HG02623 (cell line): ENCODE results near the gene EEF1A2.

Source experiments
- ATAC-seq: cut with Tn5 transposase; IDR thresholded peaks from one replicate; pipeline ENCODE4 v1.9.1; 2021; ENCODE audit warnings: moderate library complexity; ENCODE audit not compliant: unreplicated experiment

The EEF1A2 gene

DNA sequence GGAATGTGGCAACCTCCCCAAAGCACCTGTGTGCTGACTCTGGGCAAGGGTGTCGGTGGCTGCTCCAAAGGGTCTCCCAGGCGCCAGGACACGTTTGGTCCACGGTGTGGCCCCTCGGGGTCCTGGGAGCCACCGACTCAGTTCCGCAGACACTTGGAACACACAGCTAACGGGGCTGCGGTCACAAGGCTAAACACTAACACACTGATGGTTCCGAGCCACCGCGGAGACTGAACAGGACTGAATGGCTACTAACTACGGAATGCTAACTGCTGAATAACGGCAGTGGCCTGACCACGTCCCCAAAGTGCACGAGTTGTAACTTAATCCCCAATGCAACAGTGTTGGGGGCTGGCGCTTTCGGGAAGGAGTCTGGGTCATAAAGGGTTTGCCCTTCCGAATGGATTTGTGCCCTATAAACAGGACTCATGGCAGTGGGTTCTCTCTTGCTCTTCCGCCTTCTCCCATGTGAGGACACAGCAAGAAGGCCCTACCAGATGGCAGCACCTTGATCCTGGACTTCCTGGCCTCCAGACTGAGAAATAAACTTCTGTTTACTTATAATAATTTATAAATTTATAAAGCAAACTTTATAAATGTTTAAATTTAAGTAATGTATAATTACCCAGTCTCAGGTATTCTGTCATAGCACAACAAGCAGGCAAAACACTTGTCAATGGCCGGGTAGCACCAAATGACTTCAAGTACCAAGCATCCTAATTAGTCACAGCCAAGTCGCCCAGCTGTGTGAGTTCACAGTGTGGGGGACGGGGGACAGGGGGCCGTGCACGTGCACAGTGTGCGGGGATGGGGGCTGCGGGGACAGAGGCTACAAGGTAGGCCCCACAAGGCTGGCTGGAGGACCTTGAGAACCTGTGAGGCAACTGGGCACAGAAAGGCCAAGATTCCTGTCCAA, 2.3 kb upstream of the EEF1A2 start:
- ATAC-seq, result no peak

DNA sequence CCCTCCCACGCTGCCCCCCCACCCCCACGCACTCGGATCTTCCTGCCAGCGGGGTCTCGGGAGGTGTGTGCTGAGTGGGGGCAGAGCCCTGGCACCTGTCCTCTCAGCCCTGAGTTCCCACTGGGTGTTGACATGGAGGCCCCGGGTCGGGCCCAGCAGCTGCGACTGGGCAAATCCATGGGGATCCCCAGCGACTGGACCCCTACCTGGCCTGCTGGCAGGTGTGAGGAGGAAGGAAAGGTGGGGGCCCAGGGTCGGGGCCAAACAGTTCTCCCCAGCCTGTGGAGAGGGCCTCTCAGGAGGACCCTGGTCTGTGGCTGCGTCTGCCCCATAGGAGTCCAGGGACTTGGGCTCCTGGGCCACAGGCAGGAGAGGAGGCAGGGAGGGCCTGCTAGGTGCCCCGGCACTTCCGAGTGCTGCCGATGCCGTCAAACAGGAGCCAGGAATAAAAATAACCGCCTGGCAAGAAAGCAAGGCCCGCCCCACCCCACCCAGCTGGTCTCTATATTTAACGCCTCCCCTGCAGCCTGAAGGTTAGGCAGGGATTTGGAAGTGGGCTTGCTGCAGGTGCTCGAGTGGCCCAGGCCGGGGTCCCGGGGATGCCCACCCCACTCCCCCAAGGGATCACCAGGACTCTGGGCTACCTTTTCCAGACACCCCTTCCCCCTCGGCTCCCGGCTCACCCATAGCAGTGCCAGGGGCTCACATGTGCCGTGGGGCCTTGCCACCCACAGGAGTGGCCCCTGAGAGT, 1.4 kb upstream of the EEF1A2 start:
- no peak for ATAC-seq

DNA sequence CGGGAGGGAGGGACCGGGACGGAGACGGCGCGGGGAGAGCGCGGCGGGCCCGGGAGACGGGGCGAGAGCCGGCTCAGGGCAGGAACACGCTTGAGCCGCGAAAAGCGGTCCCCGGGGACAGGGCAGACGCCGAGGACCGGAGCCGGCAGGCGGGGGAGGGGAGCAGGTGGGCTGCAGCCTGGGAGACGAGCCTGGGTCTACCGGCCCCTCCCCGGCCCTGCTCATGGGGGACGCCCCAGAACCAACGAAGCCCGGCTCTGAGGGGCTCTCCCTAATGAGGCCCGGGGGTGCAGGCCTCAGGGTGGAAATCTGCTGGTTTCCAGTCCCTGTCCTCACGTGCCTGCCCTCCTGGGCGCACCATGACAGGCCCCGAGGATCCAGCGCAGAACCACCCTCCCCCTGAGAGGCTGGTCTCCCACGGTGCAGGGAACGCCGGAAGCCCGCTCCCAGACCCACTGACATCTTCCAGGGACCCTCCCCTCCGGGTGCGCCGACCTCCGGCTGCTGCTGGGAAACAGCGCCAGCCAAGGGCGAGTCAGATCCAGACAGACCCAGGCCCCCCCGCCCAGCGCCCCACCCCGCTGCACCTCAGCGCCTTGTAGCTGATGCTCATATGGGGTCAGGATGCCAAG, 571 bp upstream of the EEF1A2 start:
- ATAC-seq, result no peak

DNA sequence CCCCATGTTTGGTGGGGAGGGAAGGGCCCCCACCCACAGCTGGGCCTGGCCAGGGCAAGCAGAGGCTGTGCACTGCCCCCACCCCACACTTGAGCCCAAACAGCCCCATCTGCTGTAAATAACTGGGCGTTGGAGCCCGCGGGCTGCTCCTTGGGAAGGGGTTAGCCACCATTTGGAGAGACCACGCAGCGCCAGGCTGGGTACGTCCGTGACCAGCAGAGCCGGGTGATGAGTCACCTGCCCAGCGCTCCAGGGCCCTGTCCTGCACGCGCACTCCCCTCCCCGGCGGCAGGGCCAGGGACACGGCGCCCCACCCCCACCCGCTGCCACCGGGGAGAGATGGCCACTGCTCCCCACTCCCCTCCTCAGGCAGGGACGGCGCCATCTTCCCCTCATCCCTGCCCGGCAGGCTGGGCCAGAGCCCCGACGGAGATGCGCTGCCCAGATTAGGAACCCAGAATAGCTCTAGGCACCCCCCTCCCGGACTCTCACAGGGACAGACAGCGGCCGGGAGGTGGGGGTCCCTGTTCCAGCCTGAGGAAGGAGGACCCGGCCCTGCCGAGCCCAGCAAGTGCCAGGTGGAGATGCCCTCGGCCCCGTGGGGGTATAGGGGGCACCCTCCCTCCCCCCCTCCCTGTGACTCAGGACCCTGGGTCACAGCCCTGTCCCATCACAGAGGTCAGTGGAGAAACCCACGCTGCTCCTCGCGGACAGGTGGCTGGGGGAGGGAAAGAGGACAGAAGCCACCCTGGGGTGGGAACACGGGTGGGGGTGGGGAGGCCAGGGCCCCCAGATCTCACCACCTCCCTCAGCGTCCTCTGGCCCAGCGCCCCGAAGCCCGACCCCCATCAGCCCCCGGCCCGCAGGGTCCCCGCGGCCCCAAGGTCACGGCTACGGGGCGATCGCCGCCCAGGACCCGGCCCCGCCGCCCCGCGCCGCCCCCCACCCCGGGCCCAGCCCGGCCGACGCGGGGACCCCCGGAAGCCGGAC, 642 bp downstream of the EEF1A2 start:
- no peak for ATAC-seq

DNA sequence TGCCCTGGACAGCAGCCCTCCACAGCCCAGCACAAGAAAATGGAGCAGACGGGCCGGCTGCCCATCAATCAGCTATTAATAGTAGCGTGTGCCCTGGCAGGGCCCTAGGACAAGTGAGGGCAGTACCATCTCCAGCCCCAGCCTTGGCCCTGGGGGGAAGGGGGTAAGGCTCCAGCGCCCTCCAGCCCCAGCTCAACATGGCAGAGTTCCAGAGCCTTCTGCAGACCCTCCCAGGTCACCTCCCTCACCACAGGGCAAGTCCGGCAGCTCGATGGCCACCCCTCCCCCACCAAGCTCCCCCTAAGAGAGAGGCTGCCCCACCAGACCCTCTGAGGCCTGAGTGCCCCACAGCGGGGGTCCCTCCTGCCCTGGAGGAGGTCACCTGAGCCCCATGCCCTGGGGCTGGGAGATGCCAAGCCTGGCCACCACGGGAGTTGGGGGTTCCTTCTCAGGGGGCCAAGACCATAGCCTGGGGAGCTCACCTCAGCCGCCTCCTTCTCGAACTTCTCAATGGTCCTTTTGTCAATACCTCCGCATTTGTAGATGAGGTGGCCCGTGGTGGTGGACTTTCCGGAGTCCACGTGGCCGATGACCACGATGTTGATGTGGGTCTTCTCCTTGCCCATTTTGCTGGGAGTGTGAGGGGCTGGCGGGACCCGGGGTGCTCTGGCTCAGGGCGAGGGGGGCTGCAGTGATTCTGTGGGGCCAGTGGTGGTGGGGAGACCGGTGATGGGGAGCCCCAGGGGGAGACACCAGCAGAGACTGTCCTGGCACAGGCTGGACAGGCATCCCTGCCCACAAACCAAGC, 1.5 kb downstream of the EEF1A2 start:
- ATAC-seq, result no peak

DNA sequence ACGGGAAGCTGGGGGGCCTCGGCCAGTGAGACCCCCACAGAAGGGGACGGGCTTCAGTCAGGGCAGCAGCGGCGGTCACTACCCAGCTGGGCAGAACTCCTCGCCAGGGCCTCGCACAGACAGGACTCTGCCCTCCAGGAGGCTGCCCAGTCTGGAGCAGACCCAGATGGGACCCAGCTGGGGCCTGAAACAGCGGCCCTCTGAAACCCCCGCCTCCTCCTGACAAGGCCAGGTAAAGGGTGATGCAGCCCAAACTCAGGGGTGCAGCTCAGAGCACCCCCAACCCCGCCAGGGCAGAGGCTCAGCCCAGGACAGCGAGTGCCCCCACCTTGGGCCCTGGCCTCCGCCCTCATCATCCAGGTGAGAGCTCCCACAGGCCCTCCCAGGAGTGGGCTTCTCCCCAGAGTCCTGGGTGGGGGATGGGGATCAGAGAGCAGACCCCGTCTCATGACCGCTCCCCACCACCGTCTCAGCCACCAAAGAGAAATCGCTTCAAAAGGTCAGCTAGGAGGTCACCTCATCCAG, 2.2 kb downstream of the EEF1A2 start:
- ATAC-seq, result no peak

DNA sequence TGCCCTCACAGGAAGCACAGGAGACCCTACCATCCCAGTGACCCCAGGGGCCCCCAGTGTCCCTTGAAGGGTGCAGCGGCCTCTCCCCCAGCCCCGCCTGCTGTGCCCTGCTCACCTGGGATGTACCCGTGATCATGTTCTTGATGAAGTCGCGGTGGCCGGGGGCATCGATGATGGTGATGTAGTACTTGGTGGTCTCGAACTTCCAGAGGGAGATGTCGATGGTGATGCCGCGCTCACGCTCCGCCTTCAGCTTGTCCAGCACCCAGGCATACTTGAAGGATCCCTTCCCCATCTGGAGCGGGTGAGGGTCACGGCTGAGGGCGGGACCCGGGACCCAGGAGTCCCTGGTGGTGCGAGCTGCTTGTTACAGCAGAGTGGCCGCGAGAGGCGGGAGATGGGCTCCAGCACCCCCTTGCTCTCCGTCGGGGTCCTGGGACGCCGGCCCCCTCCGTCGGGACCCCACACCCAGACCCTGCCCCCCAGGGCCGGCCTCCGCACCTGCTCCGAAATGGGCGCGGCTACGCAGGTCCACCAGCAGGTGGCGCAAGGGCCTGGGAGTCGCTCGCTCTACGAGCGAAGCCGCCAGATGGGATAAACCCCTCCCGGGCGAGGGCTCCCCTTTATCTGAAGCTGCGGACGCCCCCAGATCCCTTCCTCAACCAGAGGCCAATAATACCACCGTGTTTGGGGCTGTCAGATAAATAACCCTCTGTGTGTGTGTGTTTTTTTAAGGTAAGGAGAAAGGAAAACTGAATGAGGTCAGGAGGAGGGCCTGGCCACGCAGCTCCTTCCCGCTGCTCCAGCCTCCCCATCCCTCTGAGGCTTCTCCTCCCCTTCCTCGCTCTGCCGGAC, 2.9 kb downstream of the EEF1A2 start:
- no peak for ATAC-seq

DNA sequence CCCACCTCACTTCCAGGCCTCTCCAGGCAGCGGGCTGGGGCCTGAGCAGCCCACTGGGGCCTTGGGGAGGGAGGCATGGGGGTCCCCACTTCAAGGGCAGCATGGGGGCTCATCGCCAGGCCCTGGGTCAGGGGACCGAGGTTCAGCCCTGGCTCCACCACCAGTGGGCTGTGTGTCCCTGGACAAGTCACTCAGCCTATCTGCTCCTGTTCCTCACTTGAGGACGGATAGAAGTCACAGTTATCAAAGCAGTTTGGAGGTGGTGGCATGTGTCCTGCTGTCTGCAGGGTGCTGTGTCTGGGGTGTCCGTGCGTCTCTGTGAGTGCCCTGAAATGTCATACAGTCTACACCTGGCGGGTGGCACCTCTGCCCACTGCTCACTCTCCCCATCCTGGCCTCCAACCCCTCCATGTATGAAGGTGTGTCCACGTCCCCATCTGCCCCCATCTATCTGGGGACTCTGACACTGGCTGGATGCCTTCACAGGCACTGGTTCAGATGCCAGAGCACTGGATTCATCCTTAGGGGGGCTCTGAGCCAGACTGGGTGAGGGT, 3.6 kb downstream of the EEF1A2 start:
- no peak for ATAC-seq

DNA sequence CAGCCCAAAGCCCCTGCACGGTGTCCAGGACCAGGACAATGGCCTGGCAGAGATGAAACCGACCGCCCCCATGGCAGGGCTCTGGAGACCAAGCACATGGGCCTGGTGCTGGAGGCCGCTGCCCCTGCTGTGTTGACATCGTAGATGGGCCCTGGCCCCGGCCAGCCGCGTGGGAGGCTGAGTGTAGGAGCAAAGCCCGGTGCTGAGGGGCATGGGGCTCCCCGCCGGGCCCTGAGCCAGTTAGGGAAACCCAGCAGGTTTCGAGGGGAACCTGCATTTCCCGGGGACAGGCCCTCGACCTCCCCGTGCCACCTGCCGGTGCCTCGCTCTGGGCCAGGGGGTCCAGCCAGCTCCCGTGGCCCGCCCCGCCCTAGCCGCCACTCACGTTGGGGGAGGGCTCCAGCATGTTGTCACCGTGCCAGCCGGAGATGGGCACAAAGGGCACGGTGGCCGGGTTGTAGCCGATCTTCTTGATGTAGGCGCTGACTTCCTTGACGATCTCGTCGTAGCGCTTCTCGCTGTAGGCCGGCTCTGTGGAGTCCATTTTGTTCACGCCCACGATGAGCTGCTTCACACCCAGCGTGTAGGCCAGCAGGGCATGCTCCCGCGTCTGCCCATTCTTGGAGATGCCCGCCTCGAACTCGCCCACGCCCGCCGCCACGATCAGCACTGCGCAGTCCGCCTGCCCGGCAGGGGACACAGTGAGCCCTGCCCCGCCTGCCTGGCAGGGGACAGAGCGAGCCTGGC, 4.3 kb downstream of the EEF1A2 start:
- no peak for ATAC-seq

DNA sequence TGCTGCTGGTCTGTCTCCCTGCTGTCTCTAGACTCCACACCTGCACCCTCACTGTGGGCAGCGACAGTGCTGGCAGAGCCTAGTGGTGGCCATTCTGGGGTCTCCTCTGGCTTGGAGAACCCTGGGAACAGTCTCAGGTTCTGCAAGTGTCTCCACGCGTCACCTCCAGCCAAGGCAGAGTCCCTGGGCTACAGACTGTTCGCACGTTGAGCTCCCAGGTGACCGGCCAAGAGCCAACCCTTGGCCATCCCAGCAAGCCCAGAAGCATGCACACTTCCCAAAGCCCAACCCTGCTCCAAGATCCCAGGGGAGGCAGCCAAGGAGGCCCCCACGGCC, 4.8 kb downstream of the EEF1A2 start:
- no peak for ATAC-seq

DNA sequence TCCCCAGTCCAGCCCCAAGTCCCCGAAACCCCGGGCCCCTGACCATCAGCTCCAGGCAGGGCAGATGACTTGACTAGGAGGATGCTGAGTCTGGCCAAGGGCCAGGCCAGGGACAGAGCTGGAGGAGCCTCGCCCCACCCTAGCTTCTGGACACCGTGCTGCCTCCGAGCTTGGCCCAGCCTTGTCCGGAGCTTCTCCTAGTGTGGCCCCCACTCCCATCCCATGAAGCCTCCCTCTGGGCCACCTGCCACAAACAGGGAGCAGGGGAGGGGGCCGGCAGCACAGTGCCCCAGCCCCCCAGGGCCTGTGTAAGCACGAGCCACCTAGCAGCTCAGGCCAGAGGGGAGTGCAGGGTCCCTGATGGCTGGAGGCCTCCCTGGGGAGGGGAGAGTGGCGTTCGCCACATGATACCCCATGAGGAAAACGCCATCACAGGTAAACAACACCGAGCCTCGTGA, 5.3 kb downstream of the EEF1A2 start:
- no peak for ATAC-seq

DNA sequence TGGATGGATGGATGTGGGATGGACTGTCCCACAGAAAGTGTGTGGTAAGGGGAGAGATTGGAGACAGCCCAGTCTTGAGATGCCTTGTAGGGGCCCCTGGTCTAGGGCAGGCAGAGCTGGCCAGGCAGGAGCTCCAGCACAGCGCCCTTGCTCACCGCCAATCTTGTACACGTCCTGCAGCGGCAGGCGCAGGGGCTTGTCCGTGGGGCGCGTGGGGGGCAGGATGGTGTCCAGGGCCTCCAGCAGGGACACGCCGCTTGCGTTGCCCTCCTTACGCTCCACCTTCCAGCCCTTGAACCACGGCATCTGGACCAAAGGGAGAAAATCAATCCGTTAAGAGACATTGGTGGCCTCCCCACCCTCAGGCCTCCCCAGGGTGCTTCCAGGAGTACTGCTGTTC, 5.9 kb downstream of the EEF1A2 start:
- no peak for ATAC-seq

DNA sequence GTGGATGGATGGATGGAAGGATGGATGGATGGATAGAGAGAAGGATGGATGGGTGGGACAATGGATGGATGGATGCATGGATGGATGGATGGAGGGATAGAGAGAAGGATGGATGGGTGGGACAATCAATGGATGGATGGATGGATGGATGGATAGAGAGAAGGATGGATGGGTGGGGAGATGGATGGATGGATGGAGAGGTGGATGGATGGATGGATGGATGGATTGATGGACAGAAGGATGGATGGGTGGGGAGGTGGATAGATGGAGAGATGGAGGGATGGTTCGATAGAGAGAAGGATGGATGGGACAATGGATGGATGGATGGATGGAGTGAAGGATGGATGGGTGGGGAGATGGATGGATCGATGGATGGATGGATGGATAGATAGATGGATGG, 6.4 kb downstream of the EEF1A2 start:
- no peak for ATAC-seq

DNA sequence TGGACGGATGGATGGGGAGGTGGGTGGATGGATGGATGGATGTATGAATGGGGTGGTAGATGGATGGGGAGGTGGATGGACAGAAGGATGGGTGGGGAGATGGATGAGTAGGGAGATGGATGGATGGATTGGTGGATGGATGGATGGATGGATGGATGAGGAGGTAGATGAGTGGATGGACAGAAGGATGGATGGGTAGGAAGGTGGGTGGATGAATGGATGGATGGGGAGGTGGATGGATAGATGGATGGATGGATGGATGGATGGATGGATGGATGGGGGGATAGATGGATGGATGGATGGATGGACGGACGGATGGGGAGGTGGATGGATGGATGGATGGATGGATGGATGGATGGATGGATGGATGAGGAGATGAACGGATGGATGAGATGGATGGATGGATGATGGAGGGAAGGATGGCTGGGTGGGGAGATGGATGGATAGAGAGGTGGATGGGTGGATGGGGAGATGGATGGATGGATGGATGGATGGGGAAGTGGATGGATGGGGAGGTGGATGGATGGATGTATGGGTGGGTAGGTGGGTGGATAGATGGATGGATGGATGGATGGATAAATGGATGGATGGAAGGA, 7.2 kb downstream of the EEF1A2 start:
- no peak for ATAC-seq

DNA sequence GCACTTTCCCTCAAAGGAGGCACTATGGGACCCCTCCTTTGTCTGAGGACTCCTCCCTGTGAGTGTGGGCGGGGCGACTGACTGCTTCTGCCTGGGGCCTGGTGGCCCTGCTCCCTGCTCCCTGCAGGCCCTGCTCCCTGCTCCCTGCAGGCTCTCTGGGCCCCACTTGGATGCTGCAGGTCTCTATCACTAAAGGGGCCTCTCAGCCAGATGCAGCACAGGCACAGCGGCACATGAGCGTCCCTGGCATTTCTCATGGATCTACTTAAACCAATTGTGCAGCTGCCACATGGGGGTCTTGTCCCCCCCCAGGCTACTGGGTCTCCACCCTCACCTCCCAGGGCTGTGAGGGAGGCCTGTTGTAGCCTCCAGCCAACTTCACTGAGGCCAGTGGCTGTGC, 7.8 kb downstream of the EEF1A2 start:
- ATAC-seq, result no peak

DNA sequence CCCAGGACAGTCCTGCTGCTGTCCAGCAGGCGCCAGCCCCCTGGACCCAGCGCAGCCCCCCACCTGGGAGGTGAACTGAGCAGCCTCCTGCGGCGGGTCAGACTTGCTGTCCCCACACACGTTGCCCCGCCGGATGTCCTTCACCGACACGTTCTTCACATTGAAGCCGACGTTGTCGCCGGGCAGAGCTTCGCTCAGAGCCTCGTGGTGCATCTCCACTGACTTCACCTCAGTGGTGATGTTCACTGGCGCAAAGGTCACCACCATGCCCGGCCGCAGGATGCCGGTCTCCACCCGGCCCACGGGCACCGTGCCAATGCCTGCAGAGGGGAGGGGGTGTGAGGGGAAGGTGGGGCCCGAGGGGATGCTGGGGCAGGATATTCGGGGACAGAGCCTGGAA, 8.5 kb downstream of the EEF1A2 start:
- ATAC-seq, result no peak
